NCI-H2107 treated with DMSO at 0.1 percent for 48 hours (cell line): ENCODE measurements around the gene OTOA.
"Not testable (repeated sequence)": the region's sequence is repeated elsewhere in the genome, so short reads cannot be mapped to it uniquely, and the experiment has no call there.

Experiments used
- DNase-seq: peaks from one replicate; lab custom pipeline; 2025; ENCODE audit not compliant: unreplicated experiment; lab: John Stamatoyannopoulos, UW

OTOA gene

DNA sequence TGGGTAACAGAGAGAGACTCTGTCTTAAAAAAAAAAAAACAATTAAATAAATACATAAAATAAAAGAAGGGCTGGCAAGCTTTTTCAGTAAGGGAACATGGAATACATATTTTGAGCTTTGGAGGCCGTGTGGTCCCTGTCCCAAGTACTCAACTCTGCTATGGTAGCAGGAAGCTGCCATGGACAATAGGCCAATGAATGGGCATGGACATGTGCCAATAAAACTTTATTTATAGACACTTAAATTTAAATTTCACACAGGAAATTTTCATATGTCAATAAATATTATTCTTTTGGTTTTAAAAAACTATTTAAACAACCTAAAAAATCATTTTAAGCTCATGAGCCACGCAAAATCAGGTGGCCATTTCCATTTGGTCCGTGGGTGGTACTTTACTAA lies 3.8 kb downstream of the OTOA start:
- DNase-seq = no peak

- no peak for DNase-seq
Measured at GRCh38 chr16:21673469-21673868, 9.7 kb downstream of the OTOA start.

DNA sequence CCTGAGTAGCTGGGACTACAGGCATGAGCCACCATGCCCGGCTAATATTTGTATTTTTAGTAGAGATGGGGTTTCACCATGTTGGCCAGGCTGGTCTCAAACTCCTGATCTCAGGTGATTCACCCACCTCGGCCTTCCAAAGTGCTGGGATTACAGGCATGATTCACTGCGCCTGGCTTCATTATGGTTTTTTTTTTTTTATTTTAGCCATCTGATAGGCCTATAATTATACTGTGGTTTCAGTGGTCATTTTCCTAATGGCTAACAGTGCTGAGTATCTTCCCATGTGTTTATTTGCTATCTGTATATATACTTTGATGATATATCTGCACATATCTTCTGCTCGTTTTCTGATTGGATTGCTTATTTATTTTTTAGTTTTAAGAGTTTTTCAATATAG lies 10.7 kb downstream of the OTOA start:
- DNase-seq = not testable (repeated sequence)

DNA sequence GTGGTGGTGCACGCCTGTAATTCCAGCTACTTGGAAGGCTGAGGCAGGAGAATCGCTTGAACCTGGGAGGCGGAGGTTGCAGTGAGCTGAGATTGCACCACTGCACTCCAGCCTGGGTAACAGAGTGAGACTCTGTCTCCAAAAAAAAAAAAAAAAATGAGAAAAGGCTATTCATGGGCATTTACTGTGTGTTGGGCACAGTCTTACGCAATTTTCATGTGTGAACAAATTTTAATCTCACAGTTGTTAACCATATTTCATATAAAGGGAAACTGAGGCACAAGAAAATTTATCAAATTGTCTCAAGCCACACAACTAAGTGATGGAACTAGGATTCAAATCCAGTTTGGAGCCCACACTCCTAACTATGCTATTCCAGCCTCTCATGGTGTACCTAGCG lies 16.9 kb downstream of the OTOA start:
- not testable (repeated sequence) for DNase-seq

GRCh38 chr16:21683184-21683583 lies 19.4 kb downstream of the OTOA start:
- no peak for DNase-seq

- DNase-seq = no peak
Measured at GRCh38 chr16:21684199-21684598, 20.4 kb downstream of the OTOA start.

- no peak for DNase-seq
Measured at GRCh38 chr16:21685034-21685455, 21.3 kb downstream of the OTOA start.

GRCh38 chr16:21689107-21689506 lies 25.3 kb downstream of the OTOA start:
- DNase-seq = no peak

GRCh38 chr16:21690967-21691366 lies 27.2 kb downstream of the OTOA start:
- not testable (repeated sequence) for DNase-seq

- no peak for DNase-seq
Measured at GRCh38 chr16:21694609-21695008, 30.8 kb downstream of the OTOA start.

- no peak for DNase-seq
Measured at GRCh38 chr16:21697032-21697431, 33.3 kb downstream of the OTOA start.

DNA sequence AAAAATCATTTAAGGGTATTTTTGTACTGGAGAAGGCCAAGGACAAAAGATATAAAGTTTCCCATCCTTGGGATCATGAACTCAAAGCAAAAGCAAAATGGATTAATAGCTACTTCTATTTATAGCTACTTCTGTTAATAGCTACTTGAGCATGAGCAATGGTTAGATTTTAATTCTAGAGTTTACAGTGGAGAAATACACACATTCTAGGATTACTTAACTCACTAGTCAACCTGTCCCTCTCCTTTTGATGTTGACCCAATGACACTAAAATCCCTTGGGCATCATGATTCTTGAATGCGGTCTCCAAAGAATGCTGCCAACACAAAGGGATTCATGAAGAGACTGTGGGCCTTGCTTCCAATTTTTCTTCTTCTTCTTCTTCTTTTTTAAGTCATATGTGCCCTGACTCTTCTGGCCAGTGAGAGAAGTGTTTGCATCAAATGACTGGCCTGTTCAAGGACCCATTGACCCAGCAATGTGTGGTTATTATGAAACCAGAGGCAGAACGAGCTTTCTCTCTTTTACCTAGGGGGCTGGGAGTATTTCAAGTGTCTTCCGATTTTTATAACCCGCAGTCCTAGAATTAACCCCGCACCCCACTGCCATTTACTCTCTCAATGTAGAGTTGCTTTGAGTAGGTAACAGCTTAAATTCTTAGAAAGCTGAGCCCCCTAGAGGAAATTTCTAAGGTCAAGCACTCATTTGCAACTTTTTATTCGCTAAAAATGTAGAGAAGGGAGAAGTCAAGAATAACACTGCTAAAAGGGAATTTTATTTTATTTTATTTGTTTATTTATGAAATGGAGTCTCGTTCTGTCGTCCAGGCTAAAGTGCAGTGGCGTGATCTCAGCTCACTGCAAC lies 34.6 kb downstream of the OTOA start:
- no peak for DNase-seq

- no peak for DNase-seq
Measured at GRCh38 chr16:21701271-21701670, 37.5 kb downstream of the OTOA start.

GRCh38 chr16:21702276-21702675 lies 38.5 kb downstream of the OTOA start:
- no peak for DNase-seq

GRCh38 chr16:21703156-21703555 lies 39.4 kb downstream of the OTOA start:
- DNase-seq = no peak

GRCh38 chr16:21703589-21704174 lies 39.9 kb downstream of the OTOA start:
- no peak for DNase-seq

- no peak for DNase-seq
Measured at GRCh38 chr16:21704266-21704665, 40.5 kb downstream of the OTOA start.

- DNase-seq = no peak
Measured at GRCh38 chr16:21704733-21705132, 41.0 kb downstream of the OTOA start.

DNA sequence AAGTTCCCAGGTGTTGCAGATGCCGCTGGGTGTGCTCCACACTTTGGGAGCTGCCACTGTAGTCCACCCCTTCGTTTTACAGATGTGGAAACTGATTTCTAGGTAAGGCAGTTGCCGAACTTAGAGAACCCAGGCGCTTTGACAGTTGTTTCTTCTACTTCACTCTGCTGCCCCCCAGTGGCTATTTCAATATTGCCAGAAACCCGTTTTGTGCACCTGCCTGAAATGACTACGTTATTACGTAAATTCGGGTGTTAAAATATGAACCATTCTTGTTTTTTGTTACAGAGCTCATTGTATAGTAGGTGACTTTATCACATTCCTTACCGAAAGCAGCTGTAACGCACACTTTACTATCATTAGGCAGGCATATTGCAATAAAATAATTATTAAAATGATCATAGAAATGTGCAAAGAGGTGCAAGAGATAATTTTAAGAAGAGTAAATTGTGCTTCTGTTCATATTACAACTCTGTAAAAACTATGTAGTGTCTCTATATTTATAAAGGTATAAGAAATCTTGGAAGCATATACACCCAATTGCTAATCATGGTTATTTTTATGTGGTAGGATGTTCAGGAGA lies 44.9 kb downstream of the OTOA start:
- DNase-seq = peak; percentile 33

- no peak for DNase-seq
Measured at GRCh38 chr16:21710938-21711337, 47.2 kb downstream of the OTOA start.

- no peak for DNase-seq
Measured at GRCh38 chr16:21713549-21714368, 50.0 kb downstream of the OTOA start.

DNA sequence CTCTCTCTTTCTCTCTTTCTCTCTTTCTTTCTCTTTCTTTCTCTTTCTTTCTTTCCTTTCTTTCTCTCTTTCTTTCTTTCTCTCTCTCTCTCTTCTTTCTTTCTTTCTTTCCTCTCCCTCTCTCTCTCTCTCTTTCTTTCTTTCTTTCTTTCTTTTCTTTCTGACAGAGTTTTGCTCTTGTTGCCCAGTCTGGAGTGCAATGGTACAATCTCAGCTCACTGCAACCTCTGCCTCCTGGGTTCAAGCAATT lies 50.5 kb downstream of the OTOA start:
- DNase-seq = not testable (repeated sequence)
